Measurements from ENCODE around the gene DSC1.

- TF ChIP-seq POLR2A (IDR thresholded peaks at IDR 0.05) = peak; percentile 76
- TF ChIP-seq EP300 (IDR thresholded peaks at IDR 0.05; ENCODE audit: low read depth) = no peak
- TF ChIP-seq CTCF (IDR thresholded peaks at IDR 0.05) = no peak
These were observed 63.0 kb downstream of the DSC1 start for GRCh38 chr18:31099450-31100230.

All from transverse colon (tissue), 3 donors.